Keratinocyte (primary cell): ENCODE results near the gene SPAG6. TPM values are rescaled to one million over a fixed set of nuclear protein-coding genes. Genes with fewer than 3 reads are reported as not detected.

ENCODE experiments used
- DNase-seq: peaks from one replicate; pipeline ENCODE4 v3.0.0-alpha.2; 2011; ENCODE audit warnings: low read depth, missing footprints, low spot score
- FAIRE-seq: peaks from 2 replicates; lab custom pipeline; 2011; peaks lifted over from hg19 to GRCh38; lab: Jason Lieb, UNC
- H2AFZ ChIP-seq: 2 replicates; pipeline ENCODE4 v1.6.0; 2012; ENCODE audit warnings: low read length, control low read depth, inconsistent platforms; ENCODE audit not compliant: control insufficient read depth
- H3K27ac ChIP-seq: 2 replicates; pipeline ENCODE4 v1.5.1; 2011; ENCODE audit warnings: low read length; ENCODE audit not compliant: control insufficient read depth, insufficient read depth
- H3K27me3 ChIP-seq: 3 replicates; pipeline ENCODE4 v1.6.0; 2011; ENCODE audit warnings: low read length; ENCODE audit not compliant: control insufficient read depth, insufficient read depth; ENCODE audit errors: extremely low read depth
- H3K36me3 ChIP-seq, 2 experiments: 2 replicates in 1 of 2; 3 replicates in 1 of 2; pipeline ENCODE4 v1.5.1; 2011; ENCODE audit warnings: low read length in 2 of 2, mild to moderate bottlenecking in 1 of 2; ENCODE audit not compliant: control insufficient read depth in 2 of 2, insufficient read depth in 2 of 2; ENCODE audit errors: extremely low read depth in 1 of 2
- H3K4me1 ChIP-seq: 3 replicates; pipeline ENCODE4 v1.5.1; 2011; ENCODE audit warnings: low read length; ENCODE audit not compliant: control insufficient read depth, insufficient read depth; ENCODE audit errors: extremely low read depth
- H3K4me2 ChIP-seq: 3 replicates; pipeline ENCODE4 v1.6.0; 2011; ENCODE audit warnings: low read depth, low read length; ENCODE audit not compliant: control insufficient read depth, insufficient read depth; ENCODE audit errors: extremely low read depth
- H3K4me3 ChIP-seq, 3 experiments: fragments of 200-600 bp in 1 of 3; sonication (generic) in 1 of 3; 2 replicates in 2 of 3; 3 replicates in 1 of 3; pipeline ENCODE4 v1.5.1; 2011 to 2016; ENCODE audit warnings: low read length in 3 of 3, mild to moderate bottlenecking in 3 of 3, control low read depth in 2 of 3, inconsistent platforms in 1 of 3, low read depth in 1 of 3, mixed read lengths in 1 of 3, mixed run types in 1 of 3, moderate library complexity in 1 of 3; ENCODE audit not compliant: control insufficient read depth in 2 of 3, insufficient read depth in 2 of 3; ENCODE audit errors: extremely low read depth in 1 of 3
- H3K79me2 ChIP-seq: 2 replicates; pipeline ENCODE4 v1.6.0; 2012; ENCODE audit warnings: low read length; ENCODE audit not compliant: control insufficient read depth, insufficient read depth
- H3K9ac ChIP-seq: 3 replicates; pipeline ENCODE4 v1.6.0; 2011; ENCODE audit warnings: low read length; ENCODE audit not compliant: control insufficient read depth, insufficient read depth; ENCODE audit errors: extremely low read depth
- H3K9me1 ChIP-seq: 3 replicates; pipeline ENCODE4 v1.6.0; 2011; ENCODE audit warnings: low read length; ENCODE audit not compliant: control insufficient read depth, insufficient read depth; ENCODE audit errors: extremely low read depth
- H3K9me3 ChIP-seq: 2 replicates; pipeline ENCODE4 v1.5.1; 2012; ENCODE audit warnings: low read depth, low read length; ENCODE audit not compliant: control insufficient read depth
- H4K20me1 ChIP-seq: 3 replicates; pipeline ENCODE4 v1.6.0; 2011; ENCODE audit warnings: low read length; ENCODE audit not compliant: control insufficient read depth, insufficient read depth; ENCODE audit errors: extremely low read depth
- EZH2 ChIP-seq: IDR thresholded peaks from one replicate; pipeline ENCODE4 v1.6.1; 2012; ENCODE audit warnings: inconsistent platforms, mild to moderate bottlenecking, low read length, moderate library complexity
- dilution Hi-C: fragments of 300-500 bp; cut with MboI; formaldehyde crosslinking; loops from one replicate; pipeline ENCODE4 v1.7.0; 2020; ENCODE audit warnings: low sequenced_read_pairs; ENCODE audit not compliant: extremely low pct_ligation_motif_present
- polyA plus RNA-seq, 5 experiments: library from polyadenylated mRNA; depleted of rRNA in 3 of 5; stranded (reverse) in 3 of 5; stranded (forward) in 1 of 5; unstranded in 1 of 5; fragments of >200 nt; gene quantifications; 1 replicate in 1 of 5; 2 replicates in 3 of 5; 3 replicates in 1 of 5; pipeline versions ENCODE4 v1.2.1 to v1.2.3, GENCODE V29; 2011 to 2012; ENCODE audit warnings: missing spikeins in 2 of 5, low read depth in 1 of 5, low replicate concordance in 1 of 5
- TF ChIP-seq, protein P1 (sequence below), 3 experiments: IDR thresholded peaks in 1 of 3; conservative IDR thresholded peaks in 1 of 3; optimal IDR thresholded peaks in 1 of 3; 2 replicates in 2 of 3; 3 replicates in 1 of 3; pipeline versions ENCODE3 to v1.5.1; 2011; ENCODE audit warnings: low read length in 3 of 3, mild to moderate bottlenecking in 3 of 3, moderate library complexity in 2 of 3, control low read depth in 1 of 3, inconsistent platforms in 1 of 3; ENCODE audit not compliant: insufficient read depth in 2 of 3; ENCODE audit errors: extremely low read depth in 1 of 3

Gene SPAG6
- polyA plus RNA-seq, 1 donor (not counting 4 experiments of a cell fraction or from before 2014, with no cell fraction given), result not detected

DNA sequence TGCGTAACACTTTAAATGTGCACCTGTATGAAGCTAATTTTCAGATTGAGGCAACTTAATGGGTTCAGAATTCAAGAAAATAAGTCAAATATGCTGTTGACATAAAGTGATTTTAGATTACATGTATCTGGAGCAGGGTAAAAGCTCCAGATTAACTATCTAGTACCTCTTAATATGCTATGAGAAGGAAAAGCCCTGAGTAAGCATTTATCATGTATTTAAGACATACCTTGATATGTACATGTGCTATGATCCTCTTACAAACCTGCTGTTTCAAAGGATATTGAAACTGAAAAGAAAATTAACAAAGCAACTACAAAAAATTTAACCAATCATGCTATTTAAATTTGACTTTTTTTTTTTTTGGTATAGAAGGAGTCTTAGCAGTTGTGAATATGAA is 4.5 kb downstream of the SPAG6 start:
- Histone ChIP-seq H2AFZ (no peak overlapping the region), H3K9me3 (peaks cover 2% of the 10 kb centered on the region), H3K4me1 (no peaks in the 10 kb centered on the region), H3K36me3 (no peaks in the 10 kb centered on the region), H3K27me3 (peaks cover 31% of the 10 kb centered on the region), H3K9ac (no peak overlapping the region), H3K4me2 (no peak overlapping the region), H3K4me3 (no peak overlapping the region), H3K9me1 (no peaks in the 10 kb centered on the region), H4K20me1 (no peaks in the 10 kb centered on the region), H3K27ac (no peak overlapping the region), H3K79me2 (no peaks in the 10 kb centered on the region)
- TF ChIP-seq EZH2, result no peak
- TF ChIP-seq, protein P1, sequence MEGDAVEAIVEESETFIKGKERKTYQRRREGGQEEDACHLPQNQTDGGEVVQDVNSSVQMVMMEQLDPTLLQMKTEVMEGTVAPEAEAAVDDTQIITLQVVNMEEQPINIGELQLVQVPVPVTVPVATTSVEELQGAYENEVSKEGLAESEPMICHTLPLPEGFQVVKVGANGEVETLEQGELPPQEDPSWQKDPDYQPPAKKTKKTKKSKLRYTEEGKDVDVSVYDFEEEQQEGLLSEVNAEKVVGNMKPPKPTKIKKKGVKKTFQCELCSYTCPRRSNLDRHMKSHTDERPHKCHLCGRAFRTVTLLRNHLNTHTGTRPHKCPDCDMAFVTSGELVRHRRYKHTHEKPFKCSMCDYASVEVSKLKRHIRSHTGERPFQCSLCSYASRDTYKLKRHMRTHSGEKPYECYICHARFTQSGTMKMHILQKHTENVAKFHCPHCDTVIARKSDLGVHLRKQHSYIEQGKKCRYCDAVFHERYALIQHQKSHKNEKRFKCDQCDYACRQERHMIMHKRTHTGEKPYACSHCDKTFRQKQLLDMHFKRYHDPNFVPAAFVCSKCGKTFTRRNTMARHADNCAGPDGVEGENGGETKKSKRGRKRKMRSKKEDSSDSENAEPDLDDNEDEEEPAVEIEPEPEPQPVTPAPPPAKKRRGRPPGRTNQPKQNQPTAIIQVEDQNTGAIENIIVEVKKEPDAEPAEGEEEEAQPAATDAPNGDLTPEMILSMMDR (optimal IDR thresholded peaks at IDR 0.05 in 1 of 3, IDR thresholded peaks at IDR 0.05 in 1 of 3, conservative IDR thresholded peaks at IDR 0.05 in 1 of 3; ENCODE audit: extremely low read depth in 1 of 3, insufficient read depth in 2 of 3, low read length in 3 of 3), result no peak
- no peak for DNase-seq
- dilution Hi-C loops, result no loop called here
- no peak for FAIRE-seq

DNA sequence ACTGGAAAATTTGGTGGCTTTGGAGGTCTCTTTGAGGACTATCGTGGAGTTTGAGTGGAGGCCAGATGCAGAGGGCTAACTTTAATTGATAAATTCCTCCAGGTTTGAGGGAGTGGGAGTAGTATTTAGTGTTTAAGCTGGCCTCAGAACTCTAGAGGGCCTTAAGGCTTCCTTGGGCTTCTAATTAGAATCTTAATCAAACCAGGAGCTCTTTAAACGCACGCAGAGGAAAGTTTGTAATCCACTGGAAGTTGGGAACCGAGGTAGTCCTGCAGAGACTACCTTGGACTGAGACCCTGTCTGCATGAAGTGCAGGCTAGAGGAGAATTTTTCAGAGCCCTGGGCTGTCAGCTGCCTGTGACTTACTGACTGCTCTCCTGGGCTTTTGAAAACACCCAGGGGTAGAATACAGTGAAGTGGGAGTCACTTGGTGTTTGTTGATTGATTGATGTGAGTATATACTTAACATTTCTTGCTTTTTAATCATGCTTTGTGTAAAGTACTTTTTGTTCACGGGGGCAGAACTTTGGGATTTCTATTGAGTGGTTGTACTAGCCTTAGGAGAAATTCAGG is 5.9 kb downstream of the SPAG6 start:
- no peak for TF ChIP-seq EZH2
- TF ChIP-seq, protein P1 (optimal IDR thresholded peaks at IDR 0.05 in 1 of 3, IDR thresholded peaks at IDR 0.05 in 1 of 3, conservative IDR thresholded peaks at IDR 0.05 in 1 of 3; ENCODE audit: extremely low read depth in 1 of 3, insufficient read depth in 2 of 3, low read length in 3 of 3), result no peak
- no peak overlapping the region for H3K27ac ChIP-seq

More for the DNA sequence above, 5.9 kb downstream of the SPAG6 start:
- no peak overlapping the region for H3K4me3 ChIP-seq
- H3K4me2 ChIP-seq, result no peak overlapping the region
- H3K9me3 ChIP-seq, result no peaks in the 10 kb centered on the region
- dilution Hi-C loops, result no loop called here
- peaks cover 17% of the 10 kb centered on the region for H3K27me3 ChIP-seq
- no peak overlapping the region for H3K9ac ChIP-seq
- H3K79me2 ChIP-seq, result no peaks in the 10 kb centered on the region
- H3K9me1 ChIP-seq, result no peaks in the 10 kb centered on the region
- no peak overlapping the region for H2AFZ ChIP-seq
- no peak for FAIRE-seq
- no peaks in the 10 kb centered on the region for H4K20me1 ChIP-seq
- H3K36me3 ChIP-seq, result no peaks in the 10 kb centered on the region
- no peak for DNase-seq
- no peaks in the 10 kb centered on the region for H3K4me1 ChIP-seq
